Measurements from ENCODE around the gene TIMM44.

Gene TIMM44

DNA sequence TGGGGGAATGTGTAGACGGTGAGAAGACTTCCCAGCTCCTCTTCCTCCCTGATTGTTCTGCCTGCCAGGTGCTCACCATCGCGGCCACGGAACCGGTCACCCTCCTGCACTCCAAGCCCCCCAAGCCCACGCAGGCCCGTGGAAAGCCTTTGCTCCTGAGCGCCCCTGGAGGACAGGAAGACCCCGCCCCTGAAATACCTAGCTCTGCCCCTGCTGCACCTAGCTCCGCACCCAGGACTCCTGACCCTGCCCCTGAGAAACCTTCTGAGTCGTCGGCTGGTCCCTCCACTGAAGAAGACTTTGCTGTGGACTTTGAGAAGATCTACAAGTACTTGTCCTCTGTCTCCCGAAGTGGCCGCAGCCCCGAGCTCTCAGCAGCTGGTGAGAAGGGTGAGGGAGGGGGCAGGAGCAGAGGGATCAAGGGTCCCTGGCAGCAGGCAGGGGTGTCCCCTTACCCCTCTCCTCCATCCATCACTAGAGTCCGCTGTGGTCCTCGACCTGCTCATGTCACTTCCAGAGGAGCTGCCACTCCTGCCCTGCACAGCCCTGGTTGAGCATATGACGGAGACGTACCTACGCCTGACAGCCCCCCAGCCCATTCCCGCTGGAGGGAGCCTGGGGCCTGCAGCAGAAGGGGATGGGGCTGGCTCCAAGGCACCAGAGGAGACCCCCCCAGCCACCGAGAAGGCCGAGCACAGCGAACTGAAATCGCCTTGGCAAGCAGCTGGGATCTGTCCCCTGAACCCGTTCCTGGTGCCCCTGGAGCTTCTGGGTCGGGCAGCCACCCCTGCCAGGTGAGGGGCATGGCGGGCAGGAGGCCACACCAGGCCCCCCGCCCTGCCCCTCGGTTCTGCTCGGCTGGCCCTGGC, 21.3 kb downstream of the TIMM44 start:
- TF ChIP-seq, protein P1, sequence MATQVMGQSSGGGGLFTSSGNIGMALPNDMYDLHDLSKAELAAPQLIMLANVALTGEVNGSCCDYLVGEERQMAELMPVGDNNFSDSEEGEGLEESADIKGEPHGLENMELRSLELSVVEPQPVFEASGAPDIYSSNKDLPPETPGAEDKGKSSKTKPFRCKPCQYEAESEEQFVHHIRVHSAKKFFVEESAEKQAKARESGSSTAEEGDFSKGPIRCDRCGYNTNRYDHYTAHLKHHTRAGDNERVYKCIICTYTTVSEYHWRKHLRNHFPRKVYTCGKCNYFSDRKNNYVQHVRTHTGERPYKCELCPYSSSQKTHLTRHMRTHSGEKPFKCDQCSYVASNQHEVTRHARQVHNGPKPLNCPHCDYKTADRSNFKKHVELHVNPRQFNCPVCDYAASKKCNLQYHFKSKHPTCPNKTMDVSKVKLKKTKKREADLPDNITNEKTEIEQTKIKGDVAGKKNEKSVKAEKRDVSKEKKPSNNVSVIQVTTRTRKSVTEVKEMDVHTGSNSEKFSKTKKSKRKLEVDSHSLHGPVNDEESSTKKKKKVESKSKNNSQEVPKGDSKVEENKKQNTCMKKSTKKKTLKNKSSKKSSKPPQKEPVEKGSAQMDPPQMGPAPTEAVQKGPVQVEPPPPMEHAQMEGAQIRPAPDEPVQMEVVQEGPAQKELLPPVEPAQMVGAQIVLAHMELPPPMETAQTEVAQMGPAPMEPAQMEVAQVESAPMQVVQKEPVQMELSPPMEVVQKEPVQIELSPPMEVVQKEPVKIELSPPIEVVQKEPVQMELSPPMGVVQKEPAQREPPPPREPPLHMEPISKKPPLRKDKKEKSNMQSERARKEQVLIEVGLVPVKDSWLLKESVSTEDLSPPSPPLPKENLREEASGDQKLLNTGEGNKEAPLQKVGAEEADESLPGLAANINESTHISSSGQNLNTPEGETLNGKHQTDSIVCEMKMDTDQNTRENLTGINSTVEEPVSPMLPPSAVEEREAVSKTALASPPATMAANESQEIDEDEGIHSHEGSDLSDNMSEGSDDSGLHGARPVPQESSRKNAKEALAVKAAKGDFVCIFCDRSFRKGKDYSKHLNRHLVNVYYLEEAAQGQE (IDR thresholded peaks at IDR 0.05; ENCODE audit: insufficient read depth in 1 of 2, low read depth in 2 of 2, low read length in 2 of 2) = no peak
- TF ChIP-seq SIN3A (IDR thresholded peaks at IDR 0.05; ENCODE audit: borderline replicate concordance, insufficient read depth, low read length) = no peak
- TF ChIP-seq POLR2AphosphoS5 (IDR thresholded peaks at IDR 0.05; ENCODE audit: low read depth, low read length) = no peak
- TF ChIP-seq TAF1 (IDR thresholded peaks at IDR 0.05; ENCODE audit: borderline replicate concordance, insufficient read depth, low read length) = no peak
- no peak for TF ChIP-seq FOXP2 (optimal IDR thresholded peaks at IDR 0.05; ENCODE audit: borderline replicate concordance, extremely low read depth, extremely low read length, insufficient read depth)

- no peak for TF ChIP-seq TAF1 (IDR thresholded peaks at IDR 0.05; ENCODE audit: borderline replicate concordance, insufficient read depth, low read length)
- 0 out of 2 replicates have a peak, but pooled peaks have one; percentile 40 for TF ChIP-seq POLR2AphosphoS5 (IDR thresholded peaks at IDR 0.05; ENCODE audit: low read depth, low read length)
- 0 out of 2 replicates have a peak, but pooled peaks have one; percentile 0 for TF ChIP-seq SIN3A (IDR thresholded peaks at IDR 0.05; ENCODE audit: borderline replicate concordance, insufficient read depth, low read length)
- no peak for TF ChIP-seq FOXP2 (optimal IDR thresholded peaks at IDR 0.05; ENCODE audit: borderline replicate concordance, extremely low read depth, extremely low read length, insufficient read depth)
Measured at GRCh38 chr19:7921302-7921966, 22.0 kb downstream of the TIMM44 start.

DNA sequence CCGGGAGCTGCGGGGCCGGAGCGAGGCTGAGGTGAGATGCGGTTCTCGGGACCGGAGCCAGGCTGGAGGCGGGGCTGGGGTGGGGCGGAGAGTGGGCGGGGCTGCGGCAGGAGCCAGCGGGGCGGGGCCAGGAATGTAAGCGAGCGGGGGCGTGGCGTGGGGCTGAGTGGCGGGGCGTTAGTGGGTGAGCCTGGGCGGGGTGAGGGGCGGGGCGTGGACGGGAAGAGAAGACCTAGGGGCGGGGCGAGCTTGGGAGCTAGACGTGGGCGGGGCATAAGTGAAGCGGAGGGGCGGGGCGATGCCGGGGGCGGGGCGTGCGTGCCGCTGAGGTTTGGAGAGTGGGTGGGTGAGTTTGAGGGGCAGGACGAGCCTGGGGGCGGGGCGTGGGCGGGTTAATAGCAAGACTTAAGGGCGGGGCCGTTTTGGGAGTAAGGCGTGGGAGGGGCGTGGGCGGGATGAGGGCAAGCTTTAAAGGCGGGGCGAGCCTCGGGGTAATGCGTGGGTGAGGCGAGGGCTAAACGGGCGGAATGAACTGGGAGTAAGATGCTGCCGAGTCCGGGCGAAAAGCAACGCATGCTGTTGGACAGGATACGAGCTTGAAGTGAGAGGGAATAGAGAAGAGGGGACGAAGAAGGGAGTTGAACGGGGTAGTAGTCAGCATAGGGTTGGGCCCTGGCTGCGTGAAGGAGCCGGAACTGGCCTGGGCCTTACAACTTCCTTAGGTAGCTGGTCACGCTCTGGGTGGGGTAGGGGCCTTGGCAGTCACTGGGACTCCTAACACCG, 22.8 kb downstream of the TIMM44 start:
- TF ChIP-seq SIN3A (IDR thresholded peaks at IDR 0.05; ENCODE audit: borderline replicate concordance, insufficient read depth, low read length) (peak; percentile 85; the same call in 1 of the 2 replicates), POLR2AphosphoS5 (IDR thresholded peaks at IDR 0.05; ENCODE audit: low read depth, low read length) (peak; percentile 75; the same call in 1 of the 2 replicates), FOXP2 (optimal IDR thresholded peaks at IDR 0.05; ENCODE audit: borderline replicate concordance, extremely low read depth, extremely low read length, insufficient read depth) (no peak), TAF1 (IDR thresholded peaks at IDR 0.05; ENCODE audit: borderline replicate concordance, insufficient read depth, low read length) (peak; percentile 92)
- TF ChIP-seq, protein P1 (IDR thresholded peaks at IDR 0.05; ENCODE audit: insufficient read depth in 1 of 2, low read depth in 2 of 2, low read length in 2 of 2) = peak in 1 of 2 experiments; percentile 50; a peak in 2 of 4 replicates

DNA sequence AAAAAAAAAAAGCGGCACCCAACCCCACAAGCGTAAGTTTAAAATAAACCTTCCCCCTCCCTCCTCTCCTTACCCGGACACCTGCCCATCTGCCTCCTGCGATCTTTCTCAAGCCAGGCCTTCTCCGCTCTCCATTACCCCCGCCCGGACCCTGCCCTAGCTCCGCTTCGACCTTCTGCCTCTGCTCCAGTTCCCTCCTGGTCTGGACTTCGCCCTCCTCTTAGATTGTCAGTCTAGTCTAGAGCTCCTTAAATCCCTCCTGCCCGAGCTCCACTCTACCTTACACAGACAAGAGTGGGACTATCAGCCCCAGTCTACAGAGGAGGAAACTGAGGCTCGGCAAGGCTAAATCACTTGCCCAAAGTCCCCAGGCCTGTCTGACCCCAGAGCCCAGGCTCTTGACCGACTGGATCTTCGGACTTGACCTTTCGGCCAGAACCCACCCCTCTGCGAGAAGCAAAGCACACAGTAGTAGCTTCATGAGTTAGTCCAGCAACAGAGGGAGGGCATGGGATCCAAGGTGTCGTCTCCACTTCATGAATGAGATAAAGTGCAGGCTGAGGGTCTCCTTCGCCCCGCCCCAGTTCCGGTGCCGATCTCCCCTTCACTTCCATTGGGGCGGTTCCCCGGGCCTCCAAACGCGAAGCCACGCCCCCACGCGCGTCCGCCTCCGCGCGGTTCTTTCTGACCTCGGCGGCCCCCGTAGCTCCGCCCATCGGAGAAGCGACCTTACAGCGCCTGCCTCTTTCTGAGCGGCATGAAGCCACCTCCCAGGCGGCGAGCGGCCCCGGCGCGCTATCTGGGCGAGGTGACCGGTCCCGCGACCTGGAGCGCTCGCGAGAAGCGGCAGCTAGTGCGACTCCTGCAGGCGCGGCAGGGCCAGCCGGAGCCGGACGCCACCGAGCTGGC, 23.6 kb downstream of the TIMM44 start, which contains the start of gene SNAPC2:
SNAPC2 (plus strand) TSS at position 729 of the 909 bp plus-strand sequence; CDS start at position 758, 29 bp downstream.
- TF ChIP-seq SIN3A (IDR thresholded peaks at IDR 0.05; ENCODE audit: borderline replicate concordance, insufficient read depth, low read length) (peak; percentile 25; the same call in 1 of the 2 replicates), POLR2AphosphoS5 (IDR thresholded peaks at IDR 0.05; ENCODE audit: low read depth, low read length) (peak; percentile 91), FOXP2 (optimal IDR thresholded peaks at IDR 0.05; ENCODE audit: borderline replicate concordance, extremely low read depth, extremely low read length, insufficient read depth) (no peak), TAF1 (IDR thresholded peaks at IDR 0.05; ENCODE audit: borderline replicate concordance, insufficient read depth, low read length) (peak; percentile 81)
- TF ChIP-seq, protein P1 (IDR thresholded peaks at IDR 0.05; ENCODE audit: insufficient read depth in 1 of 2, low read depth in 2 of 2, low read length in 2 of 2) = peak in 1 of 2 experiments; percentile 29; a peak in 1 of 4 replicates
